MV-4-11 (cell line): ENCODE data around the gene PITPNC1.
A peak's percentile ranks its signal among the peaks of the same experiment; 100 is the strongest.
"Not testable (repeated sequence)": the region's sequence is repeated elsewhere in the genome, so short reads cannot be mapped to it uniquely, and the experiment has no call there.

Experiments
- DNase-seq: peaks from one replicate; lab custom pipeline; 2025; lab: John Stamatoyannopoulos, UW

PITPNC1 gene

DNA sequence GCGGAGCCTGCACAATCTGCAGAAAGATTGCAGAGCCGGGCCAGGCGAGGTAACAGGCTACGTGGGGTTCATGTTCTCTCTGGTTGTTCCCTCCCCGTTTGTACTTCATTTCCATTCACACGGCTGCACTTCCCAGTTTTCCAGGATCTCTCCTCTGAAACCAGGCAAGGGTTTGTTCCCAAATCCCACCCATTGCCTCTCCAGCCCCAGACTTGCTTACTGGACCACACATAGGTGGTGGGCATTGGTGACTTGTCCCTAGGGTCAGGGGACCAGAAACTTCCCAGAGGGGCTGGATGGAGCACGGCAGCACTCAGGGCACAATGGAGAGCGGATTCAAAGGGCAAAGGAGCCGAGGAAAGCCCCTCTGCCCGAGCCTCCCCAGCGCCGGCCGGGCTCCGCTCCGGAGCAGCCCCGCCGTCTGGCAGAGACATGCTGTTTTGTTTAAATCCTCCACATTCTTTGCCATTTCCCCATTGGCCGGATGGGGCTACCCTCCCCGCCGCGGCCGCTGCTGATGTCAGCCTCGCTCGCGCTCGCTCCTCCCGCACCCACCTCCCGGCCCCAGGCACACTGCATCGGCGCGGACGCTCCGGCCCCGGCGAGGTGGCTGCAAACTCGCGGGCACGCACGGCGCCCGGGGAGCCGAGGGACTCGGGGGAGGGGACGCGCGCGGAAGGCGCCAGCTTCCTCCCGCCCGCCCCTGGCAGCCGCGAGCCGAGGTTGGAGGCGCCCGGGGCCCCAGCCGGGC, at the start of gene PITPNC1:
TSS of gene PITPNC1 (plus strand) at position 545 of the 751 bp plus-strand sequence.
- peak; percentile 71 for DNase-seq

DNA sequence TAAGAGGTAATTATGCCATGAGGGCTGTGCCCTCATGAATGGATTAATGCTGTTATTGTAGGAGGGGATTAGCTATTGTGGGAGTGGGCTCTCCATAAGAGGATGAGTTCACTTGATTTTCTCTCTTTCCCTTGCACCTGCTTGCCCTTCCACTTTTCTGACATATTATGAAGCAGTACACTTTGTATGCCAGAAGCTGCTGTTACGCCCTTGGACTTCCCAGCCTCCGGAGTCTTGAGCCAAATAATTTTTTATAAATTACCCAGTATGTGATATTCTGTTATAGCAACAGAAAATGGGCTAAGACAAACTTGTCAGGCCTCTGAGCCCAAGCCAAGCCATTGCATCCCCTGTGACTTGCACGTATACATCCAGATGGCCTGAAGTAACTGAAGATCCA, 49.1 kb upstream of the PITPNC1 start:
- DNase-seq = no peak

DNA sequence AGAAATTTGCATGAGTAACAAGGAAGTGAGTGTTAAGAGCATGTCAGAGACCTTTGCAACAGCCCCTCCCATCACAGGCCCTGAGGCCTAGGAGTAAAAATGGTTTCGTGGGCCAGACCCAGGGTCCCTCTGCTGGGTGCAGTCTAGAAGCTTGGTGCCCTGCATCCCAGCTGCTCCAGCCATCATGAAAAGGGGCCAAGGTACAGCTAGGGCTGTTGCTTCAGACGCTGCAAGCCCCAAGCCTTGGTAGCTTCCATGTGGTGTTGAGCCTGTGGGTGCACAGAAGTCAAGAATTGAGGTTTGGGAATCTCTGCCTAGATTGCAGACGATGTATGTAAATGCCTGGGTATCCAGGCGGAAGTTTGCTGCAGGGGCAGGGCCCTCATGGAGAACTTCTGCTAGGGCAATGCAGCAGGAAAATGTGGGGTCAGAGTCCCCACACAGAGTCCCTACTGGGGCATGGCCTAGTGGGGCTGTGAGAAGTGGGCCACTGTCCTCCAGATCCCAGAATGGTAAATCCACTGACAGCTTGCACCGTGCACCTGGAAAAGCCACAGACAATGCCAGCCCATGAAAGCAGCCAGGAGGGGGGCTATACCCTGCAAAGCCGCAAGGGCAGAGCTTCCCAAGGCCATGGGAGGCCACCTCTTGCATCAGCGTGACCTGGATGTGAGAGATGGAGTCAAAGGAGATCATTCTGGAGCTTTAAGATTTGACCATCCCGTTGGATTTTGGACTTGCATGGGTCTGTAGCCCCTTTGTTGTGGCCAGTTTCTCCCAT, 45.5 kb upstream of the PITPNC1 start:
- peak; percentile 19 for DNase-seq

DNA sequence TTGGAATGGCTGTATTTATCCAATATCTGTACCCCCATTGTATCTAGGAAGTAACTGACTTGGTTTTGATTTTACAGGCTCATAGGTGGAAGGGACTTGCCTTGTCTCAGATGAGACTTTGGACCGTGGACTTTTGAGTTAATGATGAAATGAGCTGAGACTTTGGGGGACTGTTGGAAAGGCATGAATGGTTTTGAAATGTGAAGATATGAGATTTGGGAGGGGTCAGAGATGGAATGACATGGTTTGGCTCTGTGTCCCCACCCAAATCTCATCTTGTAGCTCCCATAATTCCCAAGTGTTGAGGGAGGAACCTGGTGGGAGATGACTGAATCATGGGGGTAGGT, 44.9 kb upstream of the PITPNC1 start:
- DNase-seq = not testable (repeated sequence)

DNA sequence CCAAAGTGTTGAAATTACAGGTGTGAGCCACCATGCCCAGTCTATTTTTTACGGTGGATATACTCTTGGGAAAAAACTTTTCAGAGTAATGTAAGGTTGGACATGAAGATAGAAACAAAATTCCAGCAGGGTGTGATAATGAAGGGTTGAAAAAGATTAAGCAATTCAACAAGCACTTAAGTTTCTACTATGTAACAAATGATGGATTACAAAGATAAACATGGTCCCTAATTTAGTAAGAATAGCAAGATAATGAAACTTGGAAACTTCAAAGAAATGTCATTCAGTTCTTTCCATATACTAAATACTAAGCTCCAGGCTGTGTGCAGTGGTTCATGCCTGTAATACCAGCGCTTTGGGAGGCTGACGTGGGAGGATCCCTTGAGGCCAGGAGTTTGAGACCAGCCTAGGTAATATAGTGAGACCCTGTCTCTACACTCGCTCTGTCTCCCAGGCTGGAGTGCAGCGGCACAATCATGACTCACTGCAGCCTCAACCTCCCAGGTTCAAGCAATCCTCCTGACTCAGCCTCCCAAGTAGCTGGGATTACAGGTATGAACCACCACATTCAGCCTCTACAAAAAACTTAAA, 41.7 kb upstream of the PITPNC1 start:
- DNase-seq = no peak

DNA sequence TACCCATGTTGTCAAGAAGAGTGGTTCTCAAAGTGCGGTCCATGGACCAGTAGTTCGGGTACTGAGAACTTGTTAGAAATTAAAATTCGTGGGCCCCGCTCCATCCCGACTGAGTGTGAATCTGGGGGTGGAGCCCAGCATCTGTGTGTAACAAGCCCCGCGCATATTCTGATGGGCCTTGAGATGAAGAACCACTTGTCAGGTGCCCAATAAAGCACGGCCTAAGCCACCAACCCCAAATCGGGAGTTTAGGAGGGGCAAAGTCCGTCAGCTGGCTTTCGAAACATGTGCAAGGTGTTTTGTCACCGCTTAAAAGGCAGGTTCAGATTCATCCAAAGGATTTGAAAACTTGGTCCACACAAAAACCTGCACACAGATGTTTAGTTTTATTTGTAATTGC, 40.2 kb upstream of the PITPNC1 start:
- DNase-seq = no peak

DNA sequence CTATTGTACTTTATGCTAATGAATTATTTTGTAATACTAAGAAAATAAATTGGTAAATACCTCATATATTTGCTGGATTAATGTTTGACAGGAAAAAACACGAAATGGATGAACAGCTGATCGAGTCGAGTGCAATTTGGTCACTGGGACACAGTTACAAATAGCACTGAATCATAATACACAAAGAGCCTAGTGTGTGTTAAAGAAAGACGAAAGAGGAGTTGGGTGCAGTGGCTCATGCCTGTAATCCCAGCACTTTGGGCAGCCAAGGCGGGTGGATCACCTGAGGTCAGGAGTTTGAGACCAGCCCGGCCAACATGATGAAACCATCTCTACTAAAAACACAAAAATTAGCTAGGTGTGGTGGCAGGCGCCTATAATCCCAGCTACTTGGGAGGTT, 38.7 kb upstream of the PITPNC1 start:
- not testable (repeated sequence) for DNase-seq

DNA sequence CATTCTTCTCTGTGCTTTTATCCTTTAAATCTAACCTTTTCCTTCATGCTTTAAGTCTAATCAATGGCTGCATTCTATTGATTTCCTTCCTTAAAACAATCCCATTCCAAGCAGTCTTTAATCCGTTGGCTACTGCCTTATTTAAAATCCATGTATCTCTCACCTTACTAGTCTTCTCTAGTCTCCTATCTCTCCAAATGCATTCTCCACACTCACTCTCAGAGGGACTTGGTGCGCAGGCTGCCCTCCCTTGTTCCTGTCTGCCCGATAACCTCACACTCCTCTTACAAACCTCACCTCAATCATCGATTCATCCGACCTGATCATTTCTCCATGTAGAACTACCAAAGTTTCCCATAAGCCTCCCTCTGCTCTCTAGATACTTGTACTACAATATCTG, 33.8 kb upstream of the PITPNC1 start:
- no peak for DNase-seq

DNA sequence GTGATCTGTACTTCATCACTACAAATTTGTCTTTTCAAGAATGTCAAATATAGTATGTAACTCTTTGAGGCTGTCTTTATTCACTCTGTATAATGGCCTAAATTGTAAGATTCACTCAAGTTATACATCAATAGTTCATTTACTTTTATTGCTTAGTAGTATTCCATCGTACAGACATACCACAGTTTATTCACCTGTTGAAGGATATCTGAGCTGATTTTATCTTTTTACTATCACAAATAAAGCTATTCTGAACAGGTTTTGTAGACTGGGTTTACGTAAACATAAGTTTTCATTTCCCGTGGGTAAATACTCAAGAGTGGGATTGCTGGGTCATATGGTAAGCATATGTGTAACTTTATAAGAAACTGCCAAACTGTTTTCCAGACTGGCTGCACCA, 29.3 kb upstream of the PITPNC1 start:
- DNase-seq = no peak

DNA sequence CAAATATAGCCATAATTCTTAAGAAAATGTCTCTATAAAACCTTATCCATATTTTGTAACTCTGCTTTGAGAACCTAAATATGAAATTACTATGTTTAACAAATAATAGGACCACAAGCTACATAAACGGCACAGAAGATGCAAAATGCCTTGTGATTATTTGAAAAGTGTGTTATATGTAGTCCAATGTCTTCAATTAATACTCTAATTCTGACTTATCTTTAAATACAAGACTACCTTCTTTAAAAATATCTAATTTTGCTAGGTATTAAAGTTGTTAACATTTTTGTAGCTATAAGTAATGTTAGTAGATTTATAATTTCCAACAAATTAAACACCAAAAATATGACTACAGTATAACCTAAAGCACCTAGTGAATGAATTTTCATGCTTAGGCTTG, 27.7 kb upstream of the PITPNC1 start:
- DNase-seq = no peak

DNA sequence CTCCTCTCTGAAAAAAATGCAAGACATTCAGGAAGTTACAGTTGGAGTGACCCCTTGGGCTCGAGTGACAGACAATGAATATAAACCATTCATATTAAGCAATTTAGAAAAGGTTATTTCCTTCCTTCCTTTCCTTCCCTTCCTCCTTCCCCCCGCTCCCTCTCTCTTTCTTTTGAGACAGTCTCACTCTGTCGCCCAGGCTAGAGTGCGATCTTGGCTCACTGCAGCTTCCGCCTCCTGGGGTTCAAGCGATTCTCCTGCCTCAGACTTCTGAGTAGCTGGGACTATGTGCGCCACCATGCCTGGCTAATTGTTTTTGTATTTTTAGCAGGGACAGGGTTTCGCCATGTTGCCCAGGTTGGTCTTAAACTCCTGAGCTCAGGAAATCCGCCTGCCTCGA, 23.9 kb upstream of the PITPNC1 start:
- DNase-seq = no peak

DNA sequence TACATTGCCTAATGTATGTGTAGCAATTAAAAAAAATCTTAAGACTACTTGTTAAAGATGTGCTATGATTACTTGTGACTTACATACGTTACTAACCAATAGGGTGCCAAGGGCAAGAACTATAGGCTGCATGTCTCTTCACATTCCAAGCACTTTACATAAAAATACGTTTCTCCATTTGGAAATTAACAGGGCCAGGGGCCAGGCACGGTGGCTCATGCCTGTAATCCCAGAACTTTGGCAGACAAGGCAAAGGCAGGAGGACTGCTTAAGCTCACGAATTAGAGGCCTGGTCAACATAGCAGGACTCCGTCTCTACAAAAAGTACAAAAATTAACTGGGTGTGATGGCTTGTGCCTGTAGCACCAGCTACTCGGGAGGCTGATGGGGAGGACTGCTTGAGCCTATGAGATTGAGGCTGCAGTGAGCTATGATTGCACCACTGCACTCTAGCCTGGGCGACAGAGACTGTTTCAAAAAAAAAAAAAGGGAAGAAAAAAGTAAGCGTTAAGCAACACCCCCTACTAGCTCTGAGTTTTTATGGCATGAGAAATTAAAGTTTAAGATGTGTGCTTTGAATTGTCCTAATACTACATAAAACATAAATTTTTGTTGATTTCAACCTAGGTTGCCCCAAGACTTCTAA, 23.0 kb upstream of the PITPNC1 start:
- peak; percentile 84 for DNase-seq

DNA sequence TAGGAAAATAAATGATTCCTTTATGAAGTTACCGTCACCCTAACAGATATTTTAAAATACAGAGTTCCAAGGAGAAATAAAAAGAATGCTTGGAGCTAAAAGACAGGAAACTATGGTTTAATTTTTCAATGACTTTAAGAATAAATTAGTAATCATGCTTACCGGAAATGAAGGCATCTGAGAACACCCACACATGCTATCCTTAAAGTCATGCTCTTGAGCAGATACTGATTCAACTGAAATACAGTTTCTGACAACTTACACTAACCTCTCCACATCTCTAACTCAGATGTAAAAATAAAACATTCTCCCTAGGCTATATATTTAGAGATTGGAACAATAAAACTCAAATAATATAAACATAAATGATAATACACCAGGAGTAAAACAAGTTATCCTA, 18.5 kb upstream of the PITPNC1 start:
- no peak for DNase-seq

DNA sequence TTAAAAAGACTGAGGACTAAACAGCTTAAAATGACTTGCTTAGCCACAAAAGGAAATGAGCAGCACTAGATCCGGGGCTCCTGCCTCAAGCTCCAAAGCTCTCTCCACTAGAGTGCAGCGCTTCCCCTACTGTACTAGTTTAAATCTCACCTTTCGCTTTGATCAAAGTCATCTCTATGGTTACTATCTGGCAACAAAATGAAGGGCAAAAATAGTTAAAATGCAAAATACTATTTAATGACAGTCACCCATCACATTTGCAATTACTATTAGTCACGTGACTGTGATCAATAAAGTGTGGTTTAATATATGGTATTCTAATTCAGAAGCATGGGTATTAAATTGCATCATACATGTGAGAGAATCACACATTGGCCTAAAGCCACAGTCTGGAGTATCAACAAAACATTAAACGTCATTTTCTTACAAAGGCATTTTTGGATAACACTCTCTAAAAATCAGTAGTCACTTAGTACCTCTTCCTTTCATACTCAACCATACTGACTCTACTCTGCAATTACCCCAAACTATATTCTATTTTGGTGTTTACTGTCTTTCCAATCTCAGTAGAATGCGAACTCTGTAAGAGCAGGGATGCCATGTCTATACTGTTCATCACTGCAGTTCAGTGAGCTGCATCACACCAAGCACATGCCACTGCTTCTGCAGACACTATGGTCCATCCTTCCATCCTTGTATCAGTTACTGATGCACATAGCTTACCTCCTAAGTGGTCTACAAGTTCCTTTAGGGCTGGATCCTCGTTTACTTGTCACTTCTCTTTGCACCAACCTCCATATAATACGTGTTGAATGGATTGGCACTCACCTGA, 16.9 kb upstream of the PITPNC1 start:
- peak; percentile 39 for DNase-seq

DNA sequence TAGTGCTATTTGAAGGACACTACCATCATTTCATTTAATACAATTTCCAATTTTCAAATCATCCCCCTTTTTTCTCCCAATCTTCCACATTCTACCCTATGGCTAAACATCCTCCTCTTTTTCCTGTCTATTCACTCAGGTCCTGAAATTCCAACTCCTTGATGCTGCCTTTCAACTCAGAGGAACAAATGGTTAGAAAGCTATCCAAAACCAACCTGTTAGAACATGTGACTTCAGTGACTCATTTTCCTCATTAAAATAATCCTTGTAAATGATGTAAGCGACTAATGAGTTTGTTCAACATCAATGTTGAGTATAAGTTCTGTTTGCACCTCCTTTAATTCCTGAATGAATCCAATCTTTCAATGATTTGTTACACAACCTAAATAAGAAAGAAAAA, 16.2 kb upstream of the PITPNC1 start:
- no peak for DNase-seq

DNA sequence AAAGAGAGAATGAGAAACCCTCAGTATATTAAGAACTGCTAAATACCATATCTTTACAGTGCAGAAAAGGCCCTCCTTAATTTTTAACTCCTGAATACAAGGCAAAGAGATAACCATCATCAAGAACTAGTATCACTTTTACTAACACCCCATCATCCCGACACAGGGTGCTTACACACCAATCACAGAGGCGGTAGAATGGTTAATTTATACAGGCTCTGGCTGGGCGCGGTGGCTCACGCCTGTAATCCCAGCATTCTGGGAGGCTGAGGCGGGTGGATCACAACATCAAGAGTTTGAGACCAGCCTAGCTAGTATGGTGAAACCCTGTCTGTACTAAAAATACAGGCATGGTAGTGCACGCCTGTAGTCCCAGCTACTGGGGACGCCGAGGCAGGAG, 14.9 kb upstream of the PITPNC1 start:
- no peak for DNase-seq

DNA sequence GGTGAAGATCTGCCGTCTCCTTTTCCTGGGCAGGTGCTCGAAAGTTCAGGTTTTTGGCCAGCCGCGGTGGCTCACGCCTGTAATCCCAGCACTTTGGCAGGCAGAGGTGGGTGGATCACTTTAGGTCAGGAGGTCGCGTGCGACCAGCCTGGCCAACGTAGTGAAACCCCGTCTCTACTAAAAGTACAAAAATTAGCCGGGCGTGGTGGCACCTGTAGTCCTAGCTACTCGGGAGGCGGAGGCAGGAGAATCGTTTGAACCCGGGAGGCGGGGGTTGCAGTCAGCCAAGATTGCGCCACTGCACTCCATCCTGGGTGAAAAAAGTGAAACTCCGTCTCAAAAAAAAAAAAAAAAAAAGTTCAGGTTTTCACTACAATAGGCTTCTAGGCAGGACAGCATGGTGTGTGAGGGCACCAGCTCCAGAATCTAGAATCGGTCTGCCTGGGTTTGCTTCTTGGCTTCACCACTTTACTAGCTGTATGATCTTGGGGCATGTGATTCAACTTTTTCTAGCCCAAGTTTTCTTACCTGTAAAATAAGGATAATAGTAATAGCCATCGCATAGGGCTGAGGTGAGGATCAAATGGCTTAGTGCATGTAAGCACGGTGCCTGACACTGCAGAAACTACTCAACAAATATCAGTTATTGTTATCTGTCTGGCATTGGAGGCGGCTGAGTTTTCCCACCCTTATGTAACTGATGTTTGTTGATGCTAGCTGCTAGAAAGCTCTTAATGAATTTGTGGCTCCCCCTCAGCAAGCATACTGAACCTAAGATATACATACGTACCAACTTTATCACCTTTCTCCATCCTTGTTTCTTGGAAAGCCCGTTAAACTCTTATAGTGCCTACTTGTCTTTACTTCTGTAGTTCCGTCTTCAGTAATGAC, 12.0 kb upstream of the PITPNC1 start:
- DNase-seq = no peak

DNA sequence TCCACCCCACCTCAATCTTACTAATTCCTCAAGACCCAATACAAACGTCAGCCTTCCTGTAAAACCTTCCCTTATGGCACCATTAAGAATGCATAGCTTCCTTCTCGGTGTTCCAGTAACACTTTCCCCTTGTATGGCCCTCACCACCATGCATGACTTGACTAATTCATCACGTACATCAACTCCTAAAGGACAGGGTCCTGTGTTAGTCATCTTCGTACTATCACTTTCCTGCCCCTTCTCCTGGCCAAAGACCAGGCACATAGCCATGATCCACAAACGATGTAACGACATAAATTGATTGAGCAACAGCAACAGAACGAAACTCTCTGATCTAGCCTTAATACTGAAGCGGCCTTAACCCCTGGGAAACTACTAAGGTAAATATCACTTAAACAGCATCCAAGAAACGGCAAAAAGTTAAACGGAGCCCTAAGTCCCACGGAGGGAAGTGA, 11.3 kb upstream of the PITPNC1 start:
- peak; percentile 53 for DNase-seq

DNA sequence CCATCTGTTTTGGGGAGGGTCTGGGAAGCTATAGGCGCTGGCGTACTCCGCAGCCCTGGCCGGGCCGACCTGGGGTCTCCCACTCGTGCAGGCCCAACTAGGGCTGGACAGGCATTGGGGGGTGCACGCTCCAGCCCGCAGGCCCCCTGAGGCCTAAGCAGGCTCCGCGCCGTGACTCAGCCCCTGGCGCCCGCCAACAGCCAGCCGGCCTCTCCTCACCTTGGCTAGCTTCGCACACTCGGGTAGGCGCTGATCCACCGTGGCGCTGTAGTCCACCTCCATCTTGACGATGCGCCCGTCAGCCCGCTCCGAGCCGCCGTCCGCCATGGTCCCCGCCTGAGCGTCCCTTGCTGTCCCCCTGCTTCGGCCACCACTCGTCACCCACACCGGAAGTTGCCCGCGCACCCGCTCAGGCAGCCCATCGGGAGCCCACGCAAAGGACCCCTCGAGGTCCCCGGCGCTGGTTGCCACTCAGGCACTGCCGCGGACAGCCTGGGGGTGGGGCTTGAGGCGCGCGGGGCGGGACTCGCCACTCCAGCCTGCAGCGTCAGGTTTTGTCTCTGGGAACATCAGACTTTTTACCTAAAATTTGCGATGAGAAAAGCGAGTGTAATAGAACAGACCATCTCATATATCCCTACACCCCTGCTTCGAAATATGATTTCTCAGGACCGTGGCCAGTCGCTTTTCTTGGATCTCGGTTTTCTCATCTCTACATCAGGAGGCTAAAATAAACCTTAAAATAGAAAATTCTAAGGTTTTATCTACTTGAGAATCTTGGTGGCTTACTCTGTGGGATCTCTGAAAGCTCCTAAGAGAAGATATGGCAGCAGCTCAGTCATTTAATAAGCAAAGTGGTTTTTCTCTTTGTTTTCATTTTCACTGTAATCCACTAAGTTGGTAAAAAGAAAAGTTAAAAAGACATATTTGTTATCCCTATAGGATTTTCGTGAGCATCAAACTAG, 10.6 kb upstream of the PITPNC1 start, which contains the start of gene PSMD12:
TSS of gene PSMD12 (minus strand) at position 385 of the 965 bp plus-strand sequence. CDS start at position 327, 58 bp downstream.
- peak; percentile 86 for DNase-seq
